Esophagus muscularis mucosa (tissue), 4 donors: Measurements from ENCODE around the gene SHPK.

Experiments used
- CTCF ChIP-seq, 3 experiments: fragments of 200-600 bp in 2 of 3; fragments of 450-650 bp in 1 of 3; sonication (generic) in 2 of 3; IDR thresholded peaks; one replicate each; pipeline ENCODE4 v1.5.1; 2017 to 2019; ENCODE audit warnings: antibody characterized with exemption in 3 of 3, mild to moderate bottlenecking in 2 of 3, moderate library complexity in 1 of 3
- EP300 ChIP-seq: sonication (generic); formaldehyde crosslinking; IDR thresholded peaks from one replicate; pipeline ENCODE4 v1.6.1; 2017; ENCODE audit warnings: antibody characterized with exemption
- POLR2A ChIP-seq: fragments of 450-650 bp; IDR thresholded peaks from one replicate; pipeline ENCODE4 v1.6.1; 2017; ENCODE audit warnings: antibody characterized with exemption, moderate library complexity, mild to moderate bottlenecking, low read depth
- POLR2AphosphoS5 ChIP-seq, 2 donors: sonication (generic); formaldehyde crosslinking; IDR thresholded peaks; one replicate each; pipeline ENCODE4 v1.6.1; 2017; ENCODE audit warnings: antibody characterized with exemption in 2 of 2

GRCh38 chr17:3627769-3628167 lies 8.3 kb downstream of the SHPK start:
- no peak for TF ChIP-seq POLR2A
- no peak for TF ChIP-seq POLR2AphosphoS5 (IDR thresholded peaks at IDR 0.05)
- no peak for TF ChIP-seq CTCF (IDR thresholded peaks at IDR 0.05)
- TF ChIP-seq EP300: no peak
